Transverse colon (tissue), 4 donors: ENCODE results near the gene FAM169A. TPM values are rescaled to one million over a fixed set of nuclear protein-coding genes. Genes with fewer than 3 reads are reported as not detected.

Experiments
- DNase-seq: peaks from one replicate; pipeline ENCODE4 v3.0.0-alpha.2; 2019
- H3K27ac ChIP-seq, 4 donors: fragments of 200-600 bp; sonication (generic); 2 replicates each; pipeline ENCODE4 v1.5.1; 2016 to 2018; ENCODE audit warnings: inconsistent platforms in 4 of 4
- H3K27me3 ChIP-seq: fragments of 200-600 bp; sonication (generic); 2 replicates; pipeline ENCODE4 v1.5.1; 2017; ENCODE audit warnings: inconsistent platforms
- H3K36me3 ChIP-seq, 4 donors: fragments of 200-600 bp; sonication (generic); 2 replicates each; pipeline ENCODE4 v1.5.1; 2017 to 2019; ENCODE audit warnings: inconsistent platforms in 4 of 4
- H3K4me1 ChIP-seq, 4 donors: fragments of 200-600 bp; sonication (generic); 2 replicates each; pipeline ENCODE4 v1.5.1; 2017 to 2020; ENCODE audit warnings: inconsistent platforms in 4 of 4
- H3K4me3 ChIP-seq, 4 donors: fragments of 200-600 bp; sonication (generic); 1 replicate in 1 of 4; 2 replicates in 3 of 4; pipeline versions ENCODE4 v1.5.1 to v1.6.1; 2017 to 2019; ENCODE audit warnings: inconsistent platforms in 4 of 4
- H3K9me3 ChIP-seq, 2 donors: fragments of 200-600 bp; sonication (generic); 2 replicates each; pipeline ENCODE4 v1.5.1; 2017 to 2019; ENCODE audit warnings: inconsistent platforms in 2 of 2
- EP300 ChIP-seq: sonication (generic); formaldehyde crosslinking; IDR thresholded peaks from one replicate; pipeline ENCODE4 v1.6.1; 2017; ENCODE audit warnings: antibody characterized with exemption, low read depth
- POLR2A ChIP-seq: fragments of 450-650 bp; IDR thresholded peaks from one replicate; pipeline ENCODE4 v1.6.1; 2016; ENCODE audit warnings: antibody characterized with exemption, mild to moderate bottlenecking, moderate library complexity
- POLR2AphosphoS5 ChIP-seq, 3 donors: sonication (generic); formaldehyde crosslinking; IDR thresholded peaks; one replicate each; pipeline ENCODE4 v1.6.1; 2016; ENCODE audit warnings: antibody characterized with exemption in 3 of 3
- WGBS, 2 donors: methylation state at CpG; one replicate each; pipeline ENCODE4 v1.1.5; 2018; ENCODE audit warnings: low coverage in 1 of 2; 5-methylcytosine and 5-hydroxymethylcytosine counted together
- in situ Hi-C, 4 donors: fragments of 200-750 bp; cut with MboI; loops; one replicate each; pipeline versions ENCODE4 v1.15.0 to v1.15.1; 2017; ENCODE audit warnings: low sequenced_read_pairs in 3 of 4, low pct_ligation_motif_present in 1 of 4, low pct_unique_long_range_greater_than_20kb in 1 of 4
- intact Hi-C: fragments of 100-400 bp; cut with DNase I; formaldehyde crosslinking; loops from one replicate; pipeline ENCODE4 v1.15.1; 2023; ENCODE audit warnings: low total_unique reads
- total RNA-seq, 4 donors: library from RNA; depleted of rRNA; stranded (reverse); fragments of >200 nt; gene quantifications; one replicate each; pipeline ENCODE4 v1.1.0, GENCODE V29; 2016
- TF ChIP-seq, protein P1 (sequence below), 5 experiments: fragments of 200-600 bp in 3 of 5; fragments of 450-650 bp in 2 of 5; sonication (generic) in 3 of 5; IDR thresholded peaks; 1 replicate in 2 of 5; 2 replicates in 3 of 5; pipeline ENCODE4 v1.5.1; 2016 to 2017; ENCODE audit warnings: antibody characterized with exemption in 5 of 5, inconsistent platforms in 3 of 5, mild to moderate bottlenecking in 2 of 5, moderate library complexity in 1 of 5

FAM169A gene
- total RNA-seq, 4 donors from 2014 or later: 0.20 to 14.6 (median 2.5) TPM

DNA sequence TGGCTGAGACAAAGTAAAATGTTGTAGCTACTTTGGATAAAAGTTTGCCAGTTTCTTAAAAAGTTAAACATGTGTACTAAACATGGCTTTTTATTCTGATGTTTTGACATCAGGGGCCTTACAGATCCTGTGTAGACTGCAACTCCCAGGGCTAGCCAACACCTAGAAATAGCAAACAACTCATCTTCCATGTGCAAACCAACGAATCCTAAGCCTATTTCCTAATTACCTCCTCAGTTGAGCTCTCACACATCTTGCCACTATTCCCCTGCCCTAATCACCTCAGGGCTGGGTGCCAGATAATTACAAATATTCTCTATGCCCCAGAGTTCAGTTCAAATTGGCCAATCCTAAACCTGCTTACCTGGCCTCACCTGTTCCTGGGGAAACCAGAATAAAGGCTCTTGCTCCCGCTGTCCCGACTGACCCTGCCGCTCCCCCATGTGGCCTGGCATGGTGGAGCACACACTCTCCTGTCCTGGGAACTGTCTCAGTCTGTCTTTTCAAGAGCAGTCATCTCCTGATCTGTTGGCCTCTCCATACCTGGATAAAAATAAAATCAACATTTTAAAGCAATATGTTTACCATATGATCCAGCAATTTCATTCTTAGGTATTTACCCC is 37.1 kb upstream of the FAM169A start:
- Histone ChIP-seq H3K27ac (no peak overlapping the region), H3K36me3 (no peaks in the 10 kb centered on the region), H3K4me1 (no peaks in the 10 kb centered on the region), H3K4me3 (no peak overlapping the region), H3K9me3 (no peaks in the 10 kb centered on the region), H3K27me3 (no peaks in the 10 kb centered on the region)
- TF ChIP-seq, protein P1, sequence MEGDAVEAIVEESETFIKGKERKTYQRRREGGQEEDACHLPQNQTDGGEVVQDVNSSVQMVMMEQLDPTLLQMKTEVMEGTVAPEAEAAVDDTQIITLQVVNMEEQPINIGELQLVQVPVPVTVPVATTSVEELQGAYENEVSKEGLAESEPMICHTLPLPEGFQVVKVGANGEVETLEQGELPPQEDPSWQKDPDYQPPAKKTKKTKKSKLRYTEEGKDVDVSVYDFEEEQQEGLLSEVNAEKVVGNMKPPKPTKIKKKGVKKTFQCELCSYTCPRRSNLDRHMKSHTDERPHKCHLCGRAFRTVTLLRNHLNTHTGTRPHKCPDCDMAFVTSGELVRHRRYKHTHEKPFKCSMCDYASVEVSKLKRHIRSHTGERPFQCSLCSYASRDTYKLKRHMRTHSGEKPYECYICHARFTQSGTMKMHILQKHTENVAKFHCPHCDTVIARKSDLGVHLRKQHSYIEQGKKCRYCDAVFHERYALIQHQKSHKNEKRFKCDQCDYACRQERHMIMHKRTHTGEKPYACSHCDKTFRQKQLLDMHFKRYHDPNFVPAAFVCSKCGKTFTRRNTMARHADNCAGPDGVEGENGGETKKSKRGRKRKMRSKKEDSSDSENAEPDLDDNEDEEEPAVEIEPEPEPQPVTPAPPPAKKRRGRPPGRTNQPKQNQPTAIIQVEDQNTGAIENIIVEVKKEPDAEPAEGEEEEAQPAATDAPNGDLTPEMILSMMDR (IDR thresholded peaks at IDR 0.05): peak; percentile 38 to 83 (median 59)
- no peak for TF ChIP-seq EP300
- peak; percentile 71 for DNase-seq
- intact Hi-C loops: no loop called here
- in situ Hi-C loops: loop anchor here in 2 of 4 donors (25.0 kb wide), 2 partner anchors 116 to 241 kb away; no protein-coding TSS in a partner anchor
- WGBS, 2 donors: 11 to 17% methylated on average over 3 to 4 of the region's 4 CpGs

DNA sequence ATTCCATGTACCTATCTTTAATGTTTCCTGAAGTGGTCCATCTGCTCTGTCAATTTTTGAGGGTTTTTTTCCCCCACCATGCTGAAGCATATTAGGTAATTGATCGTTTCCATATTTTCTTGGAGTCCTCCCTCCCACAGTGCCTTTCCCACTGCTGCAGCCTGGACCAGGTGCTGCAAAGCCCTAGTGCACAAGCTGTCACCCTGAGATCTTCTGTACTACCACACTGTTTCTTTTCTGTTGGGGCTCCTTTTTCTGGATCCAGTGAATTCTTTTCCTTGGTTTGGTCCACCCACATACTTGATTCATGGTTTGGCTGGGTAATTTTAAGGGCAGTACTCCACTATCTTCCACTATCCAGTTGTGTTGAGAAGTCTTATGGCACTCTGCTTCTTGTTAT is 30.9 kb upstream of the FAM169A start:
- no peak overlapping the region for H3K4me3 ChIP-seq
- intact Hi-C loops: no loop called here
- no peak overlapping the region for H3K27ac ChIP-seq
- WGBS, 2 donors: 60 to 85% methylated on average over 1 of the region's 1 CpG
- no peaks in the 10 kb centered on the region for H3K27me3 ChIP-seq
- H3K9me3 ChIP-seq: no peaks in the 10 kb centered on the region
- H3K4me1 ChIP-seq: no peaks in the 10 kb centered on the region
- DNase-seq: no peak
- TF ChIP-seq, protein P1 (IDR thresholded peaks at IDR 0.05): no peak
- TF ChIP-seq POLR2A (no peak), POLR2AphosphoS5 (IDR thresholded peaks at IDR 0.05) (no peak)
- no peaks in the 10 kb centered on the region for H3K36me3 ChIP-seq
- in situ Hi-C loops: no loop called here

DNA sequence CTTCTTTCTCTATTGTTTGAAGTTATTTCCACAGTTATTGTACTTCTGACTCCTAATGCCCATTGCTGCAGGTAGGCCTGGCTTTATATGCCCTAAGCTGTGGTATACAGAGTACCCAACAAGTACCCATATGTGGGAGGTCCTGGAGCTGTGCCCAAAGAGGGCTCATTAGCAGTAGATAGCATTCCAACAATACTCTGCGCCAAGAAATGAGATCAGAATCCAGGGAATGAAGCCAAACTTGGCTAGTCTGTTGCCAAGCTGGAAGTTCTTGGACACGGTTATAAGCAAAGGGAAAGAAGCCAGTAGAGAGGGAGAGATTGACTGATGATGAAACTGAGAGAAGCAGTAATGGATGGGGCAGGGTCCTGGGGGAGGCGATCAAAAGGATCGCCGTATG is 29.7 kb upstream of the FAM169A start:
- WGBS, 2 donors: 7 to 35% methylated on average over 2 to 5 of the region's 5 CpGs
- Histone ChIP-seq H3K4me1 (no peaks in the 10 kb centered on the region), H3K4me3 (no peak overlapping the region), H3K27me3 (no peaks in the 10 kb centered on the region), H3K27ac (no peak overlapping the region), H3K36me3 (no peaks in the 10 kb centered on the region), H3K9me3 (no peaks in the 10 kb centered on the region)
- in situ Hi-C loops (no loop called here), intact Hi-C loops (no loop called here)
- DNase-seq: peak; percentile 55
- TF ChIP-seq EP300 (no peak), POLR2A (no peak), POLR2AphosphoS5 (IDR thresholded peaks at IDR 0.05) (no peak)
- TF ChIP-seq, protein P1 (IDR thresholded peaks at IDR 0.05): no peak

GRCh38 chr5:74894351-74894750 is 28.2 kb upstream of the FAM169A start:
- intact Hi-C loops (no loop called here), in situ Hi-C loops (no loop called here)
- H3K4me3 ChIP-seq: no peak overlapping the region
- no peak for DNase-seq
- no peaks in the 10 kb centered on the region for H3K4me1 ChIP-seq
- H3K27me3 ChIP-seq: no peaks in the 10 kb centered on the region
- TF ChIP-seq POLR2AphosphoS5 (IDR thresholded peaks at IDR 0.05) (no peak), POLR2A (no peak), EP300 (no peak)
- TF ChIP-seq, protein P1 (IDR thresholded peaks at IDR 0.05): no peak
- H3K9me3 ChIP-seq: no peaks in the 10 kb centered on the region
- H3K27ac ChIP-seq: no peak overlapping the region
- WGBS, 2 donors: 78 to 94% methylated on average over 2 of the region's 2 CpGs
- H3K36me3 ChIP-seq: no peaks in the 10 kb centered on the region
